Lung (tissue), 12 donors: ENCODE data around the gene TRAPPC12. TPM values are rescaled to one million over a fixed set of nuclear protein-coding genes. Genes with fewer than 3 reads are reported as not detected.

Experiments used
- ATAC-seq: fragments of 200-7000 bp; cut with Tn5 transposase; one replicate; pipeline ENCODE4 v1.9.1; 2020; ENCODE audit warnings: moderate number of reproducible peaks; ENCODE audit not compliant: insufficient read depth, low FRiP score
- DNase-seq, 3 donors: peaks; one replicate each; pipeline ENCODE4 v3.0.0-alpha.2; 2013 to 2017
- H3K27ac ChIP-seq, 2 donors: one replicate each; pipeline ENCODE4 v1.5.1; 2013; ENCODE audit warnings: mild to moderate bottlenecking in 2 of 2, moderate library complexity in 2 of 2, control low read depth in 1 of 2, inconsistent platforms in 1 of 2, low read depth in 1 of 2, low read length in 1 of 2
- H3K27me3 ChIP-seq, 3 donors: one replicate each; pipeline ENCODE4 v1.5.1; 2013; ENCODE audit warnings: low read length in 2 of 3; ENCODE audit not compliant: control insufficient read depth in 3 of 3, insufficient read depth in 3 of 3
- H3K36me3 ChIP-seq, 4 donors: one replicate each; pipeline ENCODE4 v1.5.1; 2013; ENCODE audit warnings: low read length in 4 of 4, mild to moderate bottlenecking in 1 of 4, moderate library complexity in 1 of 4; ENCODE audit not compliant: control insufficient read depth in 4 of 4, insufficient read depth in 4 of 4
- H3K4me1 ChIP-seq, 5 donors: one replicate each; pipeline ENCODE4 v1.5.1; 2013; ENCODE audit warnings: low read length in 5 of 5, mild to moderate bottlenecking in 2 of 5, moderate library complexity in 1 of 5; ENCODE audit not compliant: control insufficient read depth in 5 of 5, insufficient read depth in 5 of 5
- H3K4me3 ChIP-seq: one replicate; pipeline ENCODE4 v1.5.1; 2013; ENCODE audit warnings: mild to moderate bottlenecking, control low read depth, moderate library complexity
- H3K9ac ChIP-seq, 2 donors: one replicate each; pipeline ENCODE4 v1.5.1; 2013; ENCODE audit warnings: low read length in 2 of 2, control low read depth in 1 of 2; ENCODE audit not compliant: insufficient read depth in 1 of 2
- H3K9me3 ChIP-seq, 4 donors: one replicate each; pipeline ENCODE4 v1.5.1; 2013; ENCODE audit warnings: low read length in 3 of 4, mild to moderate bottlenecking in 1 of 4, moderate library complexity in 1 of 4; ENCODE audit not compliant: control insufficient read depth in 4 of 4, insufficient read depth in 3 of 4
- WGBS, 2 donors: extraction: QIAGEN DNeasy Blood & Tissue Kit; methylation state at CpG; one replicate each; pipeline ENCODE4 v1.1.7; 2013; 5-methylcytosine and 5-hydroxymethylcytosine counted together
- polyA plus RNA-seq, 2 donors: library from polyadenylated mRNA; stranded (reverse); fragments of 200-250 nt; gene quantifications; one replicate each; pipeline ENCODE4 v1.2.1, GENCODE V29; 2013
- total RNA-seq, 2 donors: library from RNA; depleted of rRNA in 1 of 2; stranded (reverse); fragments of >200 nt in 1 of 2; gene quantifications; one replicate each; pipeline ENCODE4 v1.2.1, GENCODE V29; 2014 to 2021
- TF ChIP-seq, protein P1 (sequence below): IDR thresholded peaks from 2 replicates; pipeline ENCODE4 v1.5.1; 2012; ENCODE audit warnings: mild to moderate bottlenecking; ENCODE audit errors: control extremely low read depth, extremely low read depth
- donor health status: control.
- donor health status: control.
- donor health status: Bipolar disorder and iron deficiency.
- donor health status: healthy.
- donor health status: DM: yes; HTN: yes; CAD: no.

The TRAPPC12 gene
- total and polyA plus RNA-seq, 4 donors = 49.9 to 117 (median 91.0) TPM

DNA sequence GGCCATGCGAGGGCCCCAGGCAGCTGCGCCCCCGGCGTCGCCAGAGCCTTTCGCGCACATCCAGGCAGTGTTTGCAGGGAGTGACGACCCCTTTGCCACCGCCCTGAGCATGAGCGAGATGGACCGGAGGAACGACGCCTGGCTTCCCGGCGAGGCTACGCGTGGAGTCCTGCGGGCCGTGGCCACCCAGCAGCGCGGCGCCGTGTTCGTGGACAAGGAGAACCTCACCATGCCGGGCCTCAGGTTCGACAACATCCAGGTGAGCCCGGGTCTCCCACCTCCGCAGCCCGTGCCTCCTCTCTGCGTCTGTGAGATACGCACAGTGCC is 8.9 kb downstream of the TRAPPC12 start:
- Histone ChIP-seq H3K9me3 (no peaks in the 10 kb centered on the region), H3K4me1 (peaks cover 0 to 2% (median 0%) of the 10 kb centered on the region in 5 donors), H3K27me3 (no peaks in the 10 kb centered on the region), H3K36me3 (peaks cover 14 to 31% (median 25%) of the 10 kb centered on the region in 4 donors), H3K27ac (no peak overlapping the region), H3K4me3 (no peak overlapping the region), H3K9ac (no peak overlapping the region)
- TF ChIP-seq, protein P1, sequence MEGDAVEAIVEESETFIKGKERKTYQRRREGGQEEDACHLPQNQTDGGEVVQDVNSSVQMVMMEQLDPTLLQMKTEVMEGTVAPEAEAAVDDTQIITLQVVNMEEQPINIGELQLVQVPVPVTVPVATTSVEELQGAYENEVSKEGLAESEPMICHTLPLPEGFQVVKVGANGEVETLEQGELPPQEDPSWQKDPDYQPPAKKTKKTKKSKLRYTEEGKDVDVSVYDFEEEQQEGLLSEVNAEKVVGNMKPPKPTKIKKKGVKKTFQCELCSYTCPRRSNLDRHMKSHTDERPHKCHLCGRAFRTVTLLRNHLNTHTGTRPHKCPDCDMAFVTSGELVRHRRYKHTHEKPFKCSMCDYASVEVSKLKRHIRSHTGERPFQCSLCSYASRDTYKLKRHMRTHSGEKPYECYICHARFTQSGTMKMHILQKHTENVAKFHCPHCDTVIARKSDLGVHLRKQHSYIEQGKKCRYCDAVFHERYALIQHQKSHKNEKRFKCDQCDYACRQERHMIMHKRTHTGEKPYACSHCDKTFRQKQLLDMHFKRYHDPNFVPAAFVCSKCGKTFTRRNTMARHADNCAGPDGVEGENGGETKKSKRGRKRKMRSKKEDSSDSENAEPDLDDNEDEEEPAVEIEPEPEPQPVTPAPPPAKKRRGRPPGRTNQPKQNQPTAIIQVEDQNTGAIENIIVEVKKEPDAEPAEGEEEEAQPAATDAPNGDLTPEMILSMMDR = no peak
- DNase-seq (no peak), ATAC-seq (no peak)
- WGBS, 2 donors = 98% methylated on average over 31 of the region's 31 CpGs

DNA sequence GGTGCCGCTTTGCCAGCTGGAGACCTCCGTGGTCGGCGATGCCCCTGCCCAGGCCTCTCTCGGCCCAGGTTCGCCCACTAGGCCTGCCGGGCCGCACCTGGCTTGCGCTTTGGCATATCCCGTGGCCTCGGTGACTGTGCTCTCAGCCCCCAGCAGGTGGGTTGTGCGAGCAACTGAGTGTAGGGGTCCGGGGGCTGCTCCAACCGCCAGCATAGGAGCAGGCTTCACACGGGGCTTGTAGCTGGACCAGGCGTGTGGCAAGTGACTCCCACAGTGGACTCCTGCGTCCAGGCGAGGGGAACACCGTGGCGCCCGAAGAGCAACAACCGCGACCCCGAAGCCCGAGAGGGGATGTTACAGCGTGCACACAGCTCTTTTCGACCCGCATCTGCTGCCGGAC is 9.7 kb downstream of the TRAPPC12 start:
- Histone ChIP-seq H3K9me3 (peaks cover 0 to 2% (median 0%) of the 10 kb centered on the region in 4 donors), H3K36me3 (peaks cover 19 to 31% (median 25%) of the 10 kb centered on the region in 4 donors), H3K4me3 (no peak overlapping the region), H3K4me1 (peaks cover 0 to 2% (median 0%) of the 10 kb centered on the region in 5 donors), H3K27me3 (no peaks in the 10 kb centered on the region), H3K9ac (no peak overlapping the region), H3K27ac (no peak overlapping the region)
- 98 to 99% methylated on average over 29 of the region's 29 CpGs for WGBS, 2 donors
- ATAC-seq = no peak
- TF ChIP-seq, protein P1 = no peak
- no peak for DNase-seq

DNA sequence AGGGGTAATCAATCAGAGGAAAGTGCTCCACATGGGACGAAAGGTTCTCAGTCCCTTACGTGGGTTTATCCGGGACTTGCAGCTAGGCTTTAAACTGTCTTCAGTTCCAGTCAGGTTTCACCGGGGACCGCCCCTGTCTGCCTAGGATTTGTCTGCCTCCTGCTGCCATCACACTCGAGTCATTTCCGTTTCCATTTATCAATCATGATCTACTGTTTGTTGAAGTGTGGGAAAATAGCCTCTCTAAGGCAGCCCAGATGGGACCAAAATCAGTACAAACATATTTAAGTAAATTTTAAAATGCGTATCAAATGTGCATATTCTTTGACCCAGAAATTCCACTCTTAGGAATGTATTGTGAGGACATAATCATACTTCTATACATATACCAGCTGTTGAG is 10.5 kb downstream of the TRAPPC12 start:
- Histone ChIP-seq H3K27ac (no peak overlapping the region), H3K4me3 (no peak overlapping the region), H3K9ac (no peak overlapping the region), H3K36me3 (peaks cover 19 to 31% (median 26%) of the 10 kb centered on the region in 4 donors), H3K9me3 (peaks cover 0 to 2% (median 0%) of the 10 kb centered on the region in 4 donors), H3K27me3 (no peaks in the 10 kb centered on the region), H3K4me1 (peaks cover 0 to 2% (median 0%) of the 10 kb centered on the region in 5 donors)
- ATAC-seq (no peak), DNase-seq (no peak)
- WGBS, 2 donors = 94 to 96% methylated on average over 8 of the region's 8 CpGs
- TF ChIP-seq, protein P1 = no peak

DNA sequence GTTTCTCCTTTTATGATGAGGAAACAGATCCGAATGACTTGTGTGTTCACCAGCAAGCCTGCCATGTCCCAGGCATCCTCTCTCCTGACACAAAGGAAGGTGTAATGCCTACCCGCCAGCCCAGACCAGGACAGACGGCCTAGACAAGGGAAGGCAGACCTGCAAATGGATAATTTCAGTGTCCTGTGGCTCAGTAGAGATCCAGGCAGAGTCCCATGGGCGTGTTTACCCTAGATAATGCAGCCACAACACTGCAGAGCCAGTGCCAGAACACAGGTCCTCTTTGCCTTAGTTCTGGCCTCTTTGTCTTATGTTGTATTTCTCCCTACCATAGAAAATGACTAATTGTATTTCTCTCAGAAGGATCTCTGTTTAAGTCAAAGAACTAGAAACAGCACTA is 12.7 kb downstream of the TRAPPC12 start:
- H3K4me1 ChIP-seq = peaks cover 0 to 2% (median 0%) of the 10 kb centered on the region in 5 donors
- no peak overlapping the region for H3K9ac ChIP-seq
- H3K9me3 ChIP-seq = peaks cover 0 to 14% (median 6%) of the 10 kb centered on the region in 4 donors
- TF ChIP-seq, protein P1 = no peak
- no peak overlapping the region for H3K27ac ChIP-seq
- no peak overlapping the region for H3K4me3 ChIP-seq
- peaks cover 19 to 42% (median 27%) of the 10 kb centered on the region in 4 donors for H3K36me3 ChIP-seq
- no peaks in the 10 kb centered on the region for H3K27me3 ChIP-seq
- DNase-seq (no peak), ATAC-seq (no peak)
- 96% methylated on average over 4 of the region's 4 CpGs for WGBS, 2 donors
